Tibial nerve (tissue), 4 donors: ENCODE measurements around the gene C11orf68.

Source experiments
- EP300 ChIP-seq, 2 donors: sonication (generic); formaldehyde crosslinking; IDR thresholded peaks; one replicate each; pipeline ENCODE4 v1.6.1; 2017; ENCODE audit warnings: antibody characterized with exemption in 2 of 2, mild to moderate bottlenecking in 1 of 2
- TF ChIP-seq, protein P1 (sequence below), 5 experiments: fragments of 200-600 bp in 3 of 5; fragments of 450-650 bp in 2 of 5; sonication (generic) in 3 of 5; IDR thresholded peaks; one replicate each; pipeline ENCODE4 v1.5.1; 2016 to 2019; ENCODE audit warnings: antibody characterized with exemption in 5 of 5, mild to moderate bottlenecking in 3 of 5, moderate library complexity in 2 of 5

DNA sequence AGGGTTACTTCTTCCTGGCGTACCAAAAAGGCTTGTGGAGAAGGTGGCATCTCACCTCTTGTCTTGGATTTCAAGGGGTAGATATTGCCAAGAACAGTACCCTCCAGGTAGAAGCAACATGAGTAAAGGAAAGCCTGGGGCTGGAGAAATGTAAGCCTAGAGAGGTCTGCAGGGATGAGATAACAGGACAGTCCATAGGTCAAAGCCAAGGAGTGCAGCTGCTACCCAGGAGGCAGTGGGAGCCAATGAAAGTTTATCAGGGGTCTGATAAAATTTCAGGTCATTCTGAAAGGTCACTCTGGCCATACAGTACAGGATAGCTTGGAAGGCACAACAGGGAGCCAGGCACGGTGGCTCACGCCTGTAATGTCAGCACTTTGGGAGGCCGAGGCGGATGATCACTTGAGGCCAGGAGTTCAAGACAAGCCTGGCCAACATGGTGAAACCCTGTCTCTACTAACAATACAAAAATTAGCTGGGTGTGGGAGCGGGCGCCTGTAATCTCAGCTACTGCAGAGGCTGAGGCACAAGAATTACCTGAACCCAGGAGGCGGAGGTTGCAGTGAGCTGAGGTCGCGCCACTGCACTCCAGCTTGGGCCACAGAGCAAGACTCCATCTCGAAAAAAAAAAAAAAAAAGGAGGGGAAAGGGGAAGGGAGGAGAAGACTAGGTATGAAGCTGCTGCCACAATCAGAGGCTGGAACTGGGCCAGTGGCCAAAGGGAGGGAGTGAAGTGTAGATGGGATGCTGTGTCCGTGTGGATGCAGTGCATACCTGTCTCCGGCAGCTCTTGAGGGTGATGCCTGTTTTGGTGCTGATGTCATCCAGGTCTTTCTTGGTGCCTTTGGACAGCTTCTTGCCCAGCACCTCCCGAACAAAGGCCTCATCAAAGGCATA lies 31.8 kb downstream of the C11orf68 start:
- TF ChIP-seq, protein P1, sequence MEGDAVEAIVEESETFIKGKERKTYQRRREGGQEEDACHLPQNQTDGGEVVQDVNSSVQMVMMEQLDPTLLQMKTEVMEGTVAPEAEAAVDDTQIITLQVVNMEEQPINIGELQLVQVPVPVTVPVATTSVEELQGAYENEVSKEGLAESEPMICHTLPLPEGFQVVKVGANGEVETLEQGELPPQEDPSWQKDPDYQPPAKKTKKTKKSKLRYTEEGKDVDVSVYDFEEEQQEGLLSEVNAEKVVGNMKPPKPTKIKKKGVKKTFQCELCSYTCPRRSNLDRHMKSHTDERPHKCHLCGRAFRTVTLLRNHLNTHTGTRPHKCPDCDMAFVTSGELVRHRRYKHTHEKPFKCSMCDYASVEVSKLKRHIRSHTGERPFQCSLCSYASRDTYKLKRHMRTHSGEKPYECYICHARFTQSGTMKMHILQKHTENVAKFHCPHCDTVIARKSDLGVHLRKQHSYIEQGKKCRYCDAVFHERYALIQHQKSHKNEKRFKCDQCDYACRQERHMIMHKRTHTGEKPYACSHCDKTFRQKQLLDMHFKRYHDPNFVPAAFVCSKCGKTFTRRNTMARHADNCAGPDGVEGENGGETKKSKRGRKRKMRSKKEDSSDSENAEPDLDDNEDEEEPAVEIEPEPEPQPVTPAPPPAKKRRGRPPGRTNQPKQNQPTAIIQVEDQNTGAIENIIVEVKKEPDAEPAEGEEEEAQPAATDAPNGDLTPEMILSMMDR (IDR thresholded peaks at IDR 0.05), result no peak
- TF ChIP-seq EP300 (IDR thresholded peaks at IDR 0.05), result no peak
